ENCODE measurements around the gene ZNF280D.

GRCh38 chr15:56675930-56676329 lies 57.4 kb downstream of the ZNF280D start:
- TF ChIP-seq CTCF (IDR thresholded peaks at IDR 0.05): no peak
- TF ChIP-seq POLR2A (IDR thresholded peaks at IDR 0.05): no peak
